Karpas-422 (cell line): ENCODE results near the gene MACROD2. TPM values are rescaled to one million over a fixed set of nuclear protein-coding genes. Genes with fewer than 3 reads are reported as not detected.

Experiments
- DNase-seq: peaks from one replicate; pipeline ENCODE4 v3.0.0-alpha.2; 2015
- H2AFZ ChIP-seq: fragments of 200-600 bp; sonication (generic); 2 replicates; pipeline ENCODE4 v1.6.1; 2014; ENCODE audit warnings: antibody characterized with exemption, low read length, mixed read lengths
- H3K27ac ChIP-seq: fragments of 200-600 bp; sonication (generic); 2 replicates; pipeline ENCODE4 v1.5.1; 2014; ENCODE audit warnings: mild to moderate bottlenecking, low read length, moderate library complexity
- H3K27me3 ChIP-seq: fragments of 200-600 bp; sonication (generic); 2 replicates; pipeline ENCODE4 v1.6.1; 2014; ENCODE audit warnings: low read length, mixed read lengths
- H3K36me3 ChIP-seq: fragments of 200-600 bp; sonication (generic); 2 replicates; pipeline ENCODE4 v1.6.1; 2014; ENCODE audit warnings: low read length, mixed read lengths; ENCODE audit not compliant: insufficient read depth
- H3K4me1 ChIP-seq: fragments of 200-600 bp; sonication (generic); 2 replicates; pipeline ENCODE4 v1.6.1; 2014; ENCODE audit warnings: mild to moderate bottlenecking, low read length, mixed read lengths
- H3K4me2 ChIP-seq: fragments of 200-600 bp; sonication (generic); 2 replicates; pipeline ENCODE4 v1.6.1; 2014; ENCODE audit warnings: low read length, low read depth, mild to moderate bottlenecking; ENCODE audit not compliant: poor library complexity, severe bottlenecking
- H3K4me3 ChIP-seq: fragments of 200-600 bp; sonication (generic); 2 replicates; pipeline ENCODE4 v1.5.1; 2014; ENCODE audit warnings: mild to moderate bottlenecking, antibody characterized with exemption, low read length, mixed read lengths
- H3K79me2 ChIP-seq: fragments of 200-600 bp; sonication (generic); 2 replicates; pipeline ENCODE4 v1.6.1; 2014; ENCODE audit warnings: mild to moderate bottlenecking, low read length, mixed read lengths
- H3K9ac ChIP-seq: fragments of 200-600 bp; sonication (generic); 2 replicates; pipeline ENCODE4 v1.6.0; 2014; ENCODE audit warnings: low read length
- H3K9me2 ChIP-seq: fragments of 200-600 bp; sonication (generic), shearing (Covaris generic); replicated peaks from 2 replicates; pipeline ENCODE4 v1.6.0; 2014; ENCODE audit warnings: mild to moderate bottlenecking, low read length, moderate library complexity; ENCODE audit not compliant: insufficient read depth
- H3K9me3 ChIP-seq: fragments of 300-700, 200-600 bp; sonication (generic); 2 replicates; pipeline ENCODE4 v1.6.1; 2014; ENCODE audit warnings: low read length, mixed read lengths
- H4K20me1 ChIP-seq: fragments of 200-600 bp; sonication (generic); 2 replicates; pipeline ENCODE4 v1.6.1; 2014; ENCODE audit warnings: mild to moderate bottlenecking, antibody characterized with exemption, low read length, low read depth; ENCODE audit not compliant: insufficient read depth
- total RNA-seq: library from RNA; depleted of rRNA; stranded (reverse); fragments of >200 nt; shearing (Covaris generic); gene quantifications from 2 replicates; pipeline ENCODE4 v1.2.3, GENCODE V29; 2014; ENCODE audit warnings: low replicate concordance

Gene MACROD2
- total RNA-seq, 1 experiment from 2014 or later, result 0.15 TPM

DNA sequence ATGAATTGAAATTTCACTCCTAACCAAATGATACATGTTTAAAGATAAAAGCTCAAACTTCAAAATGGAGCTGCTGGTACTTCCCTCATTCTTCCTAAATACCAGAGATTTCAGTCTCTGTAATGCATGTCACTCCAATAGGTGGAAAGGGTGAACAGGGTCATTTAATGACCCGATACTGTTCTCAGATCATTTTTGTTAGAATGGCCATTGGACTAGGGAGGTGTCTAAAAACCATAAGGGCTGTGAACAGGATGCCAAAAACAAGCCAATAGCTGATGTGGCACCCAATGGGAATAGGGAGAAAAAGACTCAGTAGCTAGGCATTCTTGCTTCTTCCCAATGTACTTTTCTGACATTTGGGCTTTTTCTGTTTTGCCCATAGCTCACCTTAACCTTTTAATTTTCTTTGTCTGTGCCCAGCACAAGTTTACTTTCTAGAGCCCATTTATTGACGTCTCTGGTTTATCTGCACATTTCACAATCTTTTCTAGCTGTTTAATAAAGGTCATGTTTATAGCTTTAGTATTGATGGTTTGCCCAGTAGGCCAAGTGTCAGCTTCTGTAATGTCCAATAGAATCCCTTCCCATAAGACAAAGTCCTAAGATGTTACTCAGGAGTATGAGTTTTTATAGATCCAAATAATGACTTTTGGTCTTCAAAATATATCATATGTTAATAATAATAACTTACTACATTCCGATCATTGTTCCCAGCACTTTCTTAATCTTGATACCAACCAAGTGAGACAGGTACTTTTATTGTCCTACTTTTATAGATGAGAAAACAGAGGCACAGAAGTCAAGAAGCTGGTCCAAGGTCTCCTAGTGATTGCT lies 366.4 kb downstream of the MACROD2 start:
- H3K9me2 ChIP-seq, result no peaks in the 10 kb centered on the region
- no peak overlapping the region for H3K4me2 ChIP-seq
- H3K27me3 ChIP-seq, result no peaks in the 10 kb centered on the region
- H3K4me1 ChIP-seq, result no peaks in the 10 kb centered on the region
- H3K4me3 ChIP-seq, result no peak overlapping the region
- H3K27ac ChIP-seq, result no peak overlapping the region
- no peak for DNase-seq
- H3K36me3 ChIP-seq, result no peaks in the 10 kb centered on the region
- H3K9me3 ChIP-seq, result peaks cover 4% of the 10 kb centered on the region; the same call in 1 of the 2 replicates
- H3K79me2 ChIP-seq, result no peaks in the 10 kb centered on the region
- no peaks in the 10 kb centered on the region for H4K20me1 ChIP-seq
- H3K9ac ChIP-seq, result no peak overlapping the region
- no peak overlapping the region for H2AFZ ChIP-seq

DNA sequence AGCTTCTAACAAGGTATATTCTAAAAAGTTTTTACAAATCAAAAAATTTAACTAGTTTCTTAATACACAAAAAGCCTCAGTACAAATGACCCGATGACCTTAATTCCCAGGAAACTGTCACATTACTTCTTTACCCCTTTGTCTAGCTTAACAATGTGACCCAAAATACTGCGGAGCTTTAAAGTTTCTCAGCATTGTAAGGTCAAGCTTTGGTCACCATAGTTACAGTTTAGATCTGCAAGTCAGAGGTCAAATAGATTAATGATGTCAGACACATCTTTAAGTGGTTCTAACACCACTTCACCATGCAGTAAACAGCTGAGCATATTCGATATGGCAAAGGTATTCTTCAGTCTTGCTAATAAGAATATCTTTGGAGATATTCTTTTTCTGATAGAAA lies 378.9 kb downstream of the MACROD2 start:
- H3K79me2 ChIP-seq, result no peaks in the 10 kb centered on the region
- H3K27ac ChIP-seq, result no peak overlapping the region
- no peaks in the 10 kb centered on the region for H3K27me3 ChIP-seq
- H2AFZ ChIP-seq, result no peak overlapping the region
- H3K4me1 ChIP-seq, result no peaks in the 10 kb centered on the region
- H3K36me3 ChIP-seq, result no peaks in the 10 kb centered on the region
- no peak overlapping the region for H3K9ac ChIP-seq
- H3K9me2 ChIP-seq, result no peaks in the 10 kb centered on the region
- no peak for DNase-seq
- no peak overlapping the region for H3K4me3 ChIP-seq
- H3K9me3 ChIP-seq, result no peaks in the 10 kb centered on the region
- no peaks in the 10 kb centered on the region for H4K20me1 ChIP-seq
- H3K4me2 ChIP-seq, result no peak overlapping the region

DNA sequence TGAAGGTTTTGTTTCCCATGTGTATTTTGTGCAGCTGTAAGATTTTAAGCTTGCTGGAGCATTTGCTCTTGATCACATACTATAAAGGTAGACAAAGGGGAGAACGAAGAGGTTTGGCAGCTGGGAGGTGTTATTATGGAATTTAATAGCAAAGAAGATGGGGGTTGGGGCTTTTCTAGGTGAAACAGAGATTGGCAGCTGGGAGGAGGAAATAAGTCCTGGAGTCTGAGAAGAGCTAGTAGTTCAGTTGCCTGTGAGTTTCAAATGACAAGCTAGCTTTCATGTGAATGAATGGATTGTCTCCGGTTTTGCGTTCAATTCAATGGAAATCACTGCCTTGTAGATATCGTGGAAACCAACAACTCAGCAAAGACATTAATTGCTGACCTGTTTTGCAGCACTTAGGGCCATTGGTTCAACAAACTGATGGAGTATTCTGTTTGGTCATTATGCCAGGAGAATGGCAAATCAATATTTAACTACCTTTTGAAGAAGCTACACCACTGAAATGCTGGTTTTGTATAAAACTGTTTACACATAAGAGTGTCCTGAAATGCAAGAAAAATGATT lies 380.2 kb downstream of the MACROD2 start:
- Histone ChIP-seq H3K9ac (no peak overlapping the region), H3K36me3 (no peaks in the 10 kb centered on the region), H3K27ac (no peak overlapping the region), H3K4me3 (no peak overlapping the region), H3K4me1 (no peaks in the 10 kb centered on the region), H2AFZ (no peak overlapping the region), H3K9me3 (no peaks in the 10 kb centered on the region), H4K20me1 (no peaks in the 10 kb centered on the region), H3K27me3 (no peaks in the 10 kb centered on the region), H3K9me2 (no peaks in the 10 kb centered on the region), H3K4me2 (no peak overlapping the region), H3K79me2 (no peaks in the 10 kb centered on the region)
- no peak for DNase-seq

DNA sequence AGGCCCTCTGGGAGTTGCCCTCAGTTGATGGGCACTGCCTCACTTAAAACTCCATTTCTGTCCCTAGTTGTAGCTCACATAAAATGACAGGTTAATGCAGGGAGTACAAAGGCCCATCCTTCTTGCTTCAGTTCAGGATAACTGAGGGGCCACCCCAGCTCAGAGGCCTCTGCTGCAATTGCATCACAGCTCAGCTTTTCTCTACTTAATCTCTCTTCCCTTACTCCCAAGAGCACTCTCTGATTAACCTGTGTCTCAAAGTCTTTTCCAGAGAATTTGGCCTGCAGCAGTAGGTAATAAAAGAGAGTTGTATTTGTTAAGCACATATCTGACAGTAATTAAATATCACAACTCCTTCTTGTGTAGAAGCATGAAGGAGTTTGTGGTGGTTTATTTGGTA lies 383.0 kb downstream of the MACROD2 start:
- Histone ChIP-seq H3K9me2 (no peaks in the 10 kb centered on the region), H4K20me1 (no peaks in the 10 kb centered on the region), H3K4me1 (no peaks in the 10 kb centered on the region), H3K79me2 (no peaks in the 10 kb centered on the region), H3K4me2 (no peak overlapping the region), H3K36me3 (no peaks in the 10 kb centered on the region), H3K27me3 (no peaks in the 10 kb centered on the region), H3K9ac (no peak overlapping the region), H3K9me3 (no peaks in the 10 kb centered on the region), H2AFZ (no peak overlapping the region), H3K27ac (no peak overlapping the region), H3K4me3 (no peak overlapping the region)
- DNase-seq, result no peak

DNA sequence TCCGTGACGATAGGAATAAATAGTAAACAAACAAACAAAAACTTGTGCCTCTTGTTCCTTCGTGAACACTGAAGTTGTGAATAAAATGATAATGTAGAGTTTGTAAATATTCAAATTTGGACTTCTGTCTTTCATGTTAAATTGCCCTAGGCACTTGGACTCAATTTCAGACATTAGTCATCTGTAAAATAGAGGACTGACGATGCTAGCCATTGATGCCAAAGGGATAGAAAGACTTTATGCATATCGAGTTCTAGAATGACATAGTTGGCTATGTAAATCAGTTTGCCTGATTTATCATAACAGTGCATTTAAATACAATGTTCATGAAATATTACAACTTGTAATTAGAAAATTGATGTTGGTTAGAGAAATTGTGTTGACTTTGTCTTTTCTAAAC lies 388.0 kb downstream of the MACROD2 start:
- Histone ChIP-seq H3K36me3 (no peaks in the 10 kb centered on the region), H3K9me3 (no peaks in the 10 kb centered on the region), H3K4me1 (no peaks in the 10 kb centered on the region), H3K9me2 (no peaks in the 10 kb centered on the region), H3K79me2 (no peaks in the 10 kb centered on the region), H3K4me2 (no peak overlapping the region), H3K27ac (no peak overlapping the region), H3K27me3 (no peaks in the 10 kb centered on the region), H2AFZ (no peak overlapping the region), H3K4me3 (no peak overlapping the region), H4K20me1 (no peaks in the 10 kb centered on the region), H3K9ac (no peak overlapping the region)
- no peak for DNase-seq

DNA sequence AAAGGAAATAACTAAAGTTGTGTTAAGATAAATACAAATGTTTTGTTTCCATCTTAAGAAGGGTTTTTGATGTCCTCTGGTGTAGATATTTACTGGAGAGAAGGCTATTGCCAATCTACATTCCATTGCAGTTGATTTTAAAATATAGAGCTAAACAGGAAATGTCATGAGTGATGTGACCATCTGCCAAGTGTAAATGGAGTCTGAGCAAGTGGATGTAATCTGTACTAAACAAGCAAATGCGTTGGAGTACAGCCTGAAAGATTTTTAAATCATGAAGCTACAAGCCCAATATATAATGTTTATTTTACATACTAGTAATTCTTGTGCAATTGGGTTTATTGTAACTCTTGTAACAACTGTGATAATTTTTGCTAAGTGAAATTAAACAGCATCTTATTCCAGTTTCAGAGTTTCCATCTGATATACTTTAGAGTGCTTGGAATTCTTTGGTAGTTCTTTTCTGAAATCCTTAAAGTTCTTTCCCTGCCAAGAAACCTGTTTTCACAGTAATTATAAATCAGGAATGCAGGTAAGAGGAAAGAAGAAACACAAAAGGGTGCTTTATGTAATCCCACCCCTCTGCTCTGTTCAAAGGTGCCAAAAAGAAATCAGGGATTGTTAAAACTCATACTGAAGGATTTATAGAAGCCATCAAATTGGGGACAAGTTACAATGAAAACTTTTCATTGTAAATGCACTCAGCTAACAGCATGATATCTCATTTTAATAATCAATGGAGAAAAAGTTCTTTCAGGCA lies 389.3 kb downstream of the MACROD2 start:
- Histone ChIP-seq H3K36me3 (no peaks in the 10 kb centered on the region), H3K9me3 (no peaks in the 10 kb centered on the region), H3K9me2 (no peaks in the 10 kb centered on the region), H3K79me2 (no peaks in the 10 kb centered on the region), H3K9ac (no peak overlapping the region), H3K4me1 (no peaks in the 10 kb centered on the region), H3K4me2 (no peak overlapping the region), H3K27ac (no peak overlapping the region), H4K20me1 (no peaks in the 10 kb centered on the region), H2AFZ (no peak overlapping the region), H3K27me3 (no peaks in the 10 kb centered on the region), H3K4me3 (no peak overlapping the region)
- DNase-seq, result no peak

DNA sequence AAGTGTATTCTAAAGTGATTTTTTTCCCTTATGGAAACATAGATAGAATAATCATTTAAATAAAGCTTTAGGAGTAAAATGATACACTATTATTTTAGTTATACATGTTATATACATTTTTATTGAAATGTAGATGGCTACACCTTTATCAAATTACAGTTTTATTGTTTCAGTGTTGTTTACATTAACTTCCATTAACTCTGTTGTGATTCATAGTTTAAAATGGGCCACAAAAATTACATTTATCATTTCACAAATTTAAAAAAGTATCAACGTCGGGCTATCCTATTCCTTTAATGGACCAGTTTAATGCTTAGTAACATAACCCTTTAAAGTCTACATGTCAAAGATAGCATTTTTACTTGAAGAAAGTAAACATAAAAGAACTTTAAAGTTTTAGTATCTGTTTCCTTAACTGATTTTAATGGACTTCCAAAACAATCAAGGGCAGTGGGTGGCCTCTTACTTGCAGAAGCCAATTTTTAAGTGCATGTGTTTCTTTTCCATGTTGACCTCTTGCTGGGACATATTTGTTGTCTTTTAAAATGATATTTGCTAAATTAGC lies 389.9 kb downstream of the MACROD2 start:
- Histone ChIP-seq H3K36me3 (no peaks in the 10 kb centered on the region), H4K20me1 (no peaks in the 10 kb centered on the region), H3K4me2 (no peak overlapping the region), H3K27me3 (no peaks in the 10 kb centered on the region), H3K4me3 (no peak overlapping the region), H2AFZ (no peak overlapping the region), H3K9me2 (no peaks in the 10 kb centered on the region), H3K9me3 (no peaks in the 10 kb centered on the region), H3K4me1 (no peaks in the 10 kb centered on the region), H3K79me2 (no peaks in the 10 kb centered on the region), H3K9ac (no peak overlapping the region), H3K27ac (no peak overlapping the region)
- DNase-seq, result no peak

DNA sequence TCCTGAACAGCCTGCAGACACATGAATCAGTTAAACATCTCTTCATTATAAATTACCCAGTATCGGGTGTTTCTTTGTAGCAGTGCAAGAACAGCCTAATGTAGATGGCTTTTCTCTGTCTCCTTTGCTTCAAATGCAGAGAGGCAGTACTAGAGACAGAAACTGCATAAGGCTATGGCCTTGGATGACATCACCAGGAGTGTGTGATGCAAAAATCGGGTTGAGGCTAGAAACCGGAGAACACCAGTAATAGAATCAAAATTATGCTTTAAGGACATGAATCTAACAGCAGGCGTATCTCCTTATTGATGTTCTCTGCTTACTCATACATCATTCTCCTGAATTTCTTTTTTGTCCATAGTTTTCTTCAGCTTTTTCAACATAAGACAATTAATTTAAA lies 391.4 kb downstream of the MACROD2 start:
- no peak overlapping the region for H2AFZ ChIP-seq
- H4K20me1 ChIP-seq, result no peaks in the 10 kb centered on the region
- no peaks in the 10 kb centered on the region for H3K79me2 ChIP-seq
- no peak overlapping the region for H3K9ac ChIP-seq
- no peak for DNase-seq
- H3K9me2 ChIP-seq, result no peaks in the 10 kb centered on the region
- H3K4me2 ChIP-seq, result no peak overlapping the region
- no peak overlapping the region for H3K27ac ChIP-seq
- no peaks in the 10 kb centered on the region for H3K4me1 ChIP-seq
- no peak overlapping the region for H3K4me3 ChIP-seq
- no peaks in the 10 kb centered on the region for H3K27me3 ChIP-seq
- H3K36me3 ChIP-seq, result no peaks in the 10 kb centered on the region
- no peaks in the 10 kb centered on the region for H3K9me3 ChIP-seq
